Upper lobe of right lung (tissue), 1 donor: ENCODE data around the gene ANK3. TPM values are rescaled to one million over a fixed set of nuclear protein-coding genes. Genes with fewer than 3 reads are reported as not detected.

Source experiments
- ATAC-seq: fragments of 200-7000 bp; cut with Tn5 transposase; one replicate; pipeline ENCODE4 v1.9.1; 2020; ENCODE audit warnings: mild to moderate bottlenecking, moderate library complexity
- DNase-seq: peaks from one replicate; pipeline ENCODE4 v3.0.0-alpha.2; 2020
- H3K27ac ChIP-seq: fragments of 200-600 bp; one replicate; pipeline ENCODE4 v1.8.0; 2022
- H3K27me3 ChIP-seq: fragments of 200-600 bp; one replicate; pipeline ENCODE4 v1.8.0; 2022; ENCODE audit warnings: mild to moderate bottlenecking
- H3K36me3 ChIP-seq: fragments of 200-600 bp; one replicate; pipeline ENCODE4 v1.8.0; 2022
- H3K4me1 ChIP-seq: fragments of 200-600 bp; one replicate; pipeline ENCODE4 v1.8.0; 2022
- H3K4me3 ChIP-seq: fragments of 200-600 bp; one replicate; pipeline ENCODE4 v1.8.0; 2022; ENCODE audit warnings: mild to moderate bottlenecking
- H3K9me3 ChIP-seq: fragments of 200-600 bp; one replicate; pipeline ENCODE4 v1.8.0; 2022
- CTCF ChIP-seq: fragments of 200-600 bp; IDR thresholded peaks from one replicate; pipeline ENCODE4 v1.8.0; 2022; ENCODE audit warnings: antibody characterized with exemption
- intact Hi-C: fragments of 100-400 bp; cut with DNase I; formaldehyde crosslinking; loops from one replicate; pipeline ENCODE4 v1.11.0; 2022
- total RNA-seq: library from RNA; stranded (reverse); fragmentation: NEBNext Ultra II Directional; extraction: Animal tissue kit (Norgen Biotek cat#: 25700); gene quantifications from one replicate; pipeline ENCODE4 v1.2.1, GENCODE V29; 2021
- donor health status: DM: no; HTN: yes; CAD: no; lungs with severe emphysema.

The ANK3 gene
- total RNA-seq, 1 donor from 2014 or later = 91.1 TPM

GRCh38 chr10:60362461-60362860, 27.2 kb downstream of the ANK3 start:
- intact Hi-C loops = no loop called here
- DNase-seq = no peak
- H3K4me1 ChIP-seq = no peaks in the 10 kb centered on the region
- no peaks in the 10 kb centered on the region for H3K27me3 ChIP-seq
- no peak overlapping the region for H3K27ac ChIP-seq
- no peaks in the 10 kb centered on the region for H3K9me3 ChIP-seq
- TF ChIP-seq CTCF = no peak
- H3K36me3 ChIP-seq = no peaks in the 10 kb centered on the region
- no peak for ATAC-seq
- H3K4me3 ChIP-seq = no peak overlapping the region

- H3K27me3 ChIP-seq = no peaks in the 10 kb centered on the region
- H3K9me3 ChIP-seq = no peaks in the 10 kb centered on the region
- DNase-seq (no peak), ATAC-seq (no peak)
- H3K4me1 ChIP-seq = no peaks in the 10 kb centered on the region
- H3K27ac ChIP-seq = no peak overlapping the region
- intact Hi-C loops = no loop called here
- H3K36me3 ChIP-seq = no peaks in the 10 kb centered on the region
- no peak for TF ChIP-seq CTCF
- no peak overlapping the region for H3K4me3 ChIP-seq
Measured at GRCh38 chr10:60359066-60359465, 30.6 kb downstream of the ANK3 start.

- intact Hi-C loops = no loop called here
- DNase-seq = no peak
- no peak overlapping the region for H3K27ac ChIP-seq
- no peak overlapping the region for H3K4me3 ChIP-seq
- TF ChIP-seq CTCF = no peak
- no peaks in the 10 kb centered on the region for H3K27me3 ChIP-seq
- no peaks in the 10 kb centered on the region for H3K9me3 ChIP-seq
- no peak for ATAC-seq
- H3K36me3 ChIP-seq = no peaks in the 10 kb centered on the region
- no peaks in the 10 kb centered on the region for H3K4me1 ChIP-seq
Measured at GRCh38 chr10:60358282-60358681, 31.4 kb downstream of the ANK3 start.

- TF ChIP-seq CTCF = no peak
- intact Hi-C loops = no loop called here
- ATAC-seq (no peak), DNase-seq (no peak)
- Histone ChIP-seq H3K27ac (no peak overlapping the region), H3K9me3 (no peaks in the 10 kb centered on the region), H3K4me1 (no peaks in the 10 kb centered on the region), H3K4me3 (no peak overlapping the region), H3K36me3 (no peaks in the 10 kb centered on the region), H3K27me3 (no peaks in the 10 kb centered on the region)
Measured at GRCh38 chr10:60353519-60354258, 36.0 kb downstream of the ANK3 start.

GRCh38 chr10:60352105-60352504, 37.6 kb downstream of the ANK3 start:
- no peaks in the 10 kb centered on the region for H3K4me1 ChIP-seq
- H3K4me3 ChIP-seq = no peak overlapping the region
- no peaks in the 10 kb centered on the region for H3K27me3 ChIP-seq
- H3K9me3 ChIP-seq = no peaks in the 10 kb centered on the region
- intact Hi-C loops = no loop called here
- TF ChIP-seq CTCF = no peak
- H3K27ac ChIP-seq = no peak overlapping the region
- ATAC-seq (no peak), DNase-seq (no peak)
- no peaks in the 10 kb centered on the region for H3K36me3 ChIP-seq
